T-helper 2 cell treated with Interferon-gamma antibody and Interleukin-4, amounts not matched to agents 5 μg/mL and 100 μg/mL, for 36 hours (primary cell): ENCODE results near the gene SRGAP1.
"Not testable (repeated sequence)": the region's sequence is repeated elsewhere in the genome, so short reads cannot be mapped to it uniquely, and the experiment has no call there.

Source experiments
- DNase-seq: peaks from one replicate; pipeline ENCODE4 v3.0.0; 2021; ENCODE audit warnings: low spot score
- H3K27ac Mint-ChIP-seq: one replicate; pipeline ENCODE4 v1.8.0; 2021; ENCODE audit warnings: mild to moderate bottlenecking, mixed read lengths
- H3K27me3 Mint-ChIP-seq: one replicate; pipeline ENCODE4 v1.8.0; 2021; ENCODE audit warnings: low read depth, mixed read lengths
- H3K36me3 Mint-ChIP-seq: one replicate; pipeline ENCODE4 v1.8.0; 2021; ENCODE audit warnings: low read depth, mixed read lengths
- H3K4me1 Mint-ChIP-seq: one replicate; pipeline ENCODE4 v1.8.0; 2021; ENCODE audit warnings: low read depth, mixed read lengths
- H3K4me3 Mint-ChIP-seq: one replicate; pipeline ENCODE4 v1.8.0; 2022; ENCODE audit warnings: mild to moderate bottlenecking, moderate library complexity, mixed read lengths
- H3K9me3 Mint-ChIP-seq: one replicate; pipeline ENCODE4 v1.8.0; 2021; ENCODE audit warnings: mixed read lengths

Gene SRGAP1

DNA sequence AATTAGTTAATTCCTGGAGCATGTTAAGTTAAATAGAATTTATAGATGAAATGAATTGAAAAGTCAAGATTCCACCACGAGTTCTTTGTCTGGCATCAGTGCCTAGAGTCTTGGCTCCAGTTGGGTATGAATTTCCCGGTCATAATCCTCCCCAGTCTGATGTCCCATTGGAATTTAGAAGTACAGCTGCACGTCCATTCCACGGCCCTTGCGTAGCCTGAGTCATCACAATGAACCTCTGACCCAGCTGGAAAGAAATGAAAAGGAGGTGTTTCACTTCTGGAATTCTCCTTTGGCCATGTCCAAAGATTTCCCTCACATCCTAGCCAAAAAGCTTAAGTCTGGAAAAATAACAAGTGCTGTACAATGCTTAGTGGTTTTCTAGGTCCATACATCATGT is 254.9 kb downstream of the SRGAP1 start:
- Mint-ChIP-seq H3K9me3 (no peaks in the 10 kb centered on the region), H3K36me3 (no peaks in the 10 kb centered on the region), H3K27ac (no peak overlapping the region)

DNA sequence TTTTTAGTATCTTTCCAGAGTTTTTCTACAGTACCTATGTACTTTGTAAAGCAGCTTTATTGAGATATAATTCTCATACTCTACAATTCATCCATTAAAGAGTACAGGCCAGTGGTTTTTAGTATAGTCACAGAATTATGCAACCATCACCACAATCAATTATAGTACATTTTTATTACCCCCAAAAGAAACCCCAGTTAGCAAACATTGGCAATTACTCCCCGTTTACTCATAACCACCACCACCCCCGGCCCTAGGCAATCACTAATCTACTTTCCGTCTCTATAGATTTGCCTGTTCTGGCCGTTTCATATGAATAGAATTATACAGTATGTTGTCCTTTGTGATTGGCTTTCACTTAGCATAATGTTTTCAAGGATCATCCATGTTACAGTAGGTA is 257.8 kb downstream of the SRGAP1 start:
- no peak for DNase-seq
- H3K4me3 Mint-ChIP-seq: no peak overlapping the region
- H3K27me3 Mint-ChIP-seq: peaks cover 2% of the 10 kb centered on the region
- no peaks in the 10 kb centered on the region for H3K9me3 Mint-ChIP-seq
- no peaks in the 10 kb centered on the region for H3K4me1 Mint-ChIP-seq
- no peaks in the 10 kb centered on the region for H3K36me3 Mint-ChIP-seq
- no peak overlapping the region for H3K27ac Mint-ChIP-seq

More for the DNA sequence above, 254.9 kb downstream of the SRGAP1 start:
- DNase-seq: no peak
- H3K27me3 Mint-ChIP-seq: no peaks in the 10 kb centered on the region
- H3K4me3 Mint-ChIP-seq: no peak overlapping the region
- H3K4me1 Mint-ChIP-seq: no peaks in the 10 kb centered on the region

- Mint-ChIP-seq H3K27me3 (peaks cover 5% of the 10 kb centered on the region), H3K36me3 (no peaks in the 10 kb centered on the region), H3K9me3 (no peaks in the 10 kb centered on the region), H3K4me3 (no peak overlapping the region), H3K4me1 (no peaks in the 10 kb centered on the region), H3K27ac (no peak overlapping the region)
- no peak for DNase-seq
Measured at GRCh38 chr12:64103825-64104740, 259.6 kb downstream of the SRGAP1 start.

DNA sequence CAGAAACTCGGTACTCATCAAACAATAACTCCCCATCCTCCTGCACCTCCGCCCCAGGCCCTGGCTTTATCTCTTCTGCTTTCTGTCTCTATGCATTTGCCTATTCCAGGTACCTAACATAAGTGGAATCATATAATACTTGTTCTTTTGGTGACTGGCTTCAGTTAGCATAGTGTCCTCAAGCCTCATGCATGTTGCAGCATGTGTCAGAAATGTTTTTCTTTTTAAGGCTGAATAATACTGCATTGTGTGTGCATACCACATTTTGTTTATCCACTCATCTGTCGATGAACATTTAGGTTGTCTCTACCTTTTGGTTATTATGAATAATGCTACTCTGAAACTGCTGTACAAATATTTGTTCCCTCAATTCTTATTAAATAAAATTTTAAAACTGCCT is 260.5 kb downstream of the SRGAP1 start:
- Mint-ChIP-seq H3K36me3 (no peaks in the 10 kb centered on the region), H3K4me1 (no peaks in the 10 kb centered on the region), H3K9me3 (no peaks in the 10 kb centered on the region), H3K27ac (no peak overlapping the region), H3K4me3 (no peak overlapping the region), H3K27me3 (peaks cover 5% of the 10 kb centered on the region)
- DNase-seq: no peak

DNA sequence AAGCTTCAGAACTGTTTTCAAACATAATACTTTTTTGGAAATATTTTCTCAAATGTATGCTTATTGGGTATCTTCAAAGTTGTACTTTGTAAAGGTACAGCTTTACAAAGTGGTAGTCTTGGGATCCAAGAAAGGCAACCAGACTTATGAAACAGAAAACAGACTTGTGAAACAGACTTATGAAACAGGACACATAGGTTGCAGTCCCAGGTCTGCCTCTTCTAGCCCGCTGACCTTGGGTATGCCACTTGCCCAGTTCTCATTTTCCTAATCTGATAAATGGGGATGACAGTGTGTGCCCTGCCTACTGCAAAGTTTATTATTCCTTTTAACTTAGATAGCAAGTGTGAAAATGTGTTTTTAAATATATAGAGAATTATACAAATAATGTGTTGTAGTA is 263.3 kb downstream of the SRGAP1 start:
- DNase-seq: no peak
- Mint-ChIP-seq H3K36me3 (no peaks in the 10 kb centered on the region), H3K4me3 (no peak overlapping the region), H3K9me3 (no peaks in the 10 kb centered on the region), H3K4me1 (no peaks in the 10 kb centered on the region), H3K27ac (no peak overlapping the region), H3K27me3 (peaks cover 5% of the 10 kb centered on the region)

DNA sequence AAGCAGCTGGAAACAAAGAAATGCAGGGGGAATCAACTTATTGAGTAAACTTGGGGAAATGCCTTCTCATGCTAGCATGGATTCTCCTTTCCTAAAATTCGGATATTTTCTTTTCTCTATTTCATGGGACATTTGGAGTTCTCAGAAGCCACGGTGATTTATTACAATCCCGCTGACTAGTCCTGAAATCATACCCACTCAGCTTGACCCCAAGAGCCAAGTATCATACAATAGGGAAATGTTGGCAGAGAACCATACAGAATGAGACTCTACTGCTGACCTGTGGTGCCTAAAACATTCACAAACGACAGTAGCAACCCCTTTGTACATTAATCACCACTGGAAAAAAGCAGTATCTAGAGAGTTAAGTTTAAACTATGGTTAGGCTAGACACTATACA is 265.2 kb downstream of the SRGAP1 start:
- no peak overlapping the region for H3K27ac Mint-ChIP-seq
- H3K36me3 Mint-ChIP-seq: no peaks in the 10 kb centered on the region
- no peak for DNase-seq
- H3K4me3 Mint-ChIP-seq: no peak overlapping the region
- H3K4me1 Mint-ChIP-seq: no peaks in the 10 kb centered on the region
- H3K9me3 Mint-ChIP-seq: no peaks in the 10 kb centered on the region
- H3K27me3 Mint-ChIP-seq: peaks cover 5% of the 10 kb centered on the region

DNA sequence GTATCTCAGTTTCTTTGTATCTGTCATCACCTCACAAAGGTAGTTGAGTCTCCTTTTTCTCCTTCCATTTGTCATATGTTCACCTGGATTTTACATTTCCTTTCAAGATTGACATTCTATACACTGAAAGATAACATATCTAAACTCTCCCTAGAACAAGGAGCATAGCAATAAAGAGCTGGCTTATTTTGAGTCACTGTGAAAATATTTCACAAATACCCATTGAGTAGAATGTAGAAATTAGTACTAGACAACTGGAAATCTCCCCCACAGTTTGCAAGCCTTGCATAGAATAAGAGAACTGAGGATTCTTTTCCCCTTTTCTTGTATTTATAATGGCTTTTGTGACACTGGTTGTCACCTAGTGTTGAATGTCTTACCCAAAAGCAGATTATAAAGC is 266.4 kb downstream of the SRGAP1 start:
- H3K36me3 Mint-ChIP-seq: no peaks in the 10 kb centered on the region
- H3K9me3 Mint-ChIP-seq: no peaks in the 10 kb centered on the region

DNA sequence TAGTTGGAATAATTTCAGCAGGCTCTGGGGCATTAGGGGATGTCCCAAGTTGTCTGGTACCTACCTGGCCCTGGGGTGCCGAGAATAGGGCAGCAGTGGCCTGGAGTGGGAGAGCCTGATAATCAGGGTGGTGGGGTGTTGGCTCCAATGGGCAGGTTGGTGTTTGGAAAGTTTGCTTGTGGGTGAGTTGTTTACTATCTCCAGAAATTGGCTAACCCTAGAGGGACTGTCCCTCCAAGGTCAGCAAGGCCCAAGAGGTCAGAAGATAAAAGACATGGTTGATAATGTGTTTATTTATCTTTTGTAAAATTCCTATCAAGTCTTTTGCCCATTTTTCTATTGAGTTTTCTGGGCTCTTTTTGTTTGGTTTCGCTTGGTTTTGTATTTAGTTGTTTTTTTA is 272.5 kb downstream of the SRGAP1 start:
- peaks cover 4% of the 10 kb centered on the region for H3K27me3 Mint-ChIP-seq

More for the DNA sequence above, 266.4 kb downstream of the SRGAP1 start:
- DNase-seq: no peak
- Mint-ChIP-seq H3K27me3 (peaks cover 3% of the 10 kb centered on the region), H3K4me3 (no peak overlapping the region), H3K27ac (no peak overlapping the region), H3K4me1 (no peaks in the 10 kb centered on the region)

GRCh38 chr12:64120568-64120967 is 276.1 kb downstream of the SRGAP1 start:
- no peak overlapping the region for H3K27ac Mint-ChIP-seq
- H3K9me3 Mint-ChIP-seq: no peaks in the 10 kb centered on the region
- H3K4me3 Mint-ChIP-seq: no peak overlapping the region
- H3K4me1 Mint-ChIP-seq: no peaks in the 10 kb centered on the region
- no peak for DNase-seq
- peaks cover 4% of the 10 kb centered on the region for H3K27me3 Mint-ChIP-seq
- H3K36me3 Mint-ChIP-seq: no peaks in the 10 kb centered on the region

More for the DNA sequence above, 272.5 kb downstream of the SRGAP1 start:
- Mint-ChIP-seq H3K4me1 (no peaks in the 10 kb centered on the region), H3K27ac (no peak overlapping the region), H3K36me3 (no peaks in the 10 kb centered on the region), H3K4me3 (no peak overlapping the region), H3K9me3 (no peaks in the 10 kb centered on the region)
- no peak for DNase-seq

GRCh38 chr12:64121086-64121485 is 276.6 kb downstream of the SRGAP1 start:
- H3K36me3 Mint-ChIP-seq, H3K9me3 Mint-ChIP-seq, H3K4me3 Mint-ChIP-seq, H3K27ac Mint-ChIP-seq, H3K4me1 Mint-ChIP-seq, H3K27me3 Mint-ChIP-seq, DNase-seq: not testable (repeated sequence)

GRCh38 chr12:64122154-64122553 is 277.7 kb downstream of the SRGAP1 start:
- Mint-ChIP-seq H3K27me3 (peaks cover 4% of the 10 kb centered on the region), H3K4me1 (no peaks in the 10 kb centered on the region), H3K36me3 (no peaks in the 10 kb centered on the region), H3K27ac (no peak overlapping the region), H3K4me3 (no peak overlapping the region), H3K9me3 (no peaks in the 10 kb centered on the region)
- no peak for DNase-seq

DNA sequence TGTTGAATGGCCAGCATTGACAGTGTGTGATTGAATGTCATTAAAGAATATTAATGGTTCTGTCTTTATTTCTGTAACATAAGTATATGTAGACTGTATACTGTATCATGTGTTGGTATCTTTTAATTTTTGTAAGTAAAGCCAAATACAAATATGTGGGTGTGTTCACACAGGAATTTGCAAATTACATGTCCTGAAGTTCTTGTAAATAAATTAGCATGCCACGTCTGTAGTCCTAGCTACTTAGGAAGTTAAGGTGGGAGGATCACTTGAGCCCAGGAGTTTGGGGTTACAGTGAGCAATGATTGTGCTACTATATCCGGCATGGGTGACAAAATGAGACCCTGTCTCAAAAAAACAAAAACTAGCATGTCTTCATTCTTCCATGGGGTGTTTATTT is 278.5 kb downstream of the SRGAP1 start:
- no peak for DNase-seq
- H3K36me3 Mint-ChIP-seq: no peaks in the 10 kb centered on the region

DNA sequence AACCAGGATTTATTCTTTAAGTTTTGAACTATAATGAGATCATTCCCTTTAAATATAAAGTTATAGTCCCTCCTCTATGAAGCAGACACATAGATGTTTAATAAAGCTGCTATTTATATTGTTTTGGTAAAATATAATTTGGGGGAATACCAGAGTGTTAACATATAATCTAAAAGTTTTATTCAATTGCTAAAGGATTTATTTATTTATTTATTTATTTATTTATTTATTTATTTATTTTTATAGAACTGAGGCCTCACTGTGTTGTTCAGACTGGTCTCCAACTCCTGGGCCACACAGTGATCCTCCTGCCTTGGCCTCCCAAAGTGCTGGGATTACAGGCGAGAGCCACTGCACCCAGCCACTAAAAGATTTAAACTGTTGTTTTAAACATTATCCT is 278.9 kb downstream of the SRGAP1 start:
- Mint-ChIP-seq H3K27me3 (peaks cover 4% of the 10 kb centered on the region), H3K36me3 (no peaks in the 10 kb centered on the region), H3K4me3 (no peak overlapping the region), H3K27ac (no peak overlapping the region), H3K9me3 (no peaks in the 10 kb centered on the region), H3K4me1 (no peaks in the 10 kb centered on the region)
- DNase-seq: no peak

More for the DNA sequence above, 278.5 kb downstream of the SRGAP1 start:
- Mint-ChIP-seq H3K27me3 (peaks cover 4% of the 10 kb centered on the region), H3K27ac (no peak overlapping the region), H3K4me1 (no peaks in the 10 kb centered on the region), H3K9me3 (no peaks in the 10 kb centered on the region), H3K4me3 (no peak overlapping the region)

DNA sequence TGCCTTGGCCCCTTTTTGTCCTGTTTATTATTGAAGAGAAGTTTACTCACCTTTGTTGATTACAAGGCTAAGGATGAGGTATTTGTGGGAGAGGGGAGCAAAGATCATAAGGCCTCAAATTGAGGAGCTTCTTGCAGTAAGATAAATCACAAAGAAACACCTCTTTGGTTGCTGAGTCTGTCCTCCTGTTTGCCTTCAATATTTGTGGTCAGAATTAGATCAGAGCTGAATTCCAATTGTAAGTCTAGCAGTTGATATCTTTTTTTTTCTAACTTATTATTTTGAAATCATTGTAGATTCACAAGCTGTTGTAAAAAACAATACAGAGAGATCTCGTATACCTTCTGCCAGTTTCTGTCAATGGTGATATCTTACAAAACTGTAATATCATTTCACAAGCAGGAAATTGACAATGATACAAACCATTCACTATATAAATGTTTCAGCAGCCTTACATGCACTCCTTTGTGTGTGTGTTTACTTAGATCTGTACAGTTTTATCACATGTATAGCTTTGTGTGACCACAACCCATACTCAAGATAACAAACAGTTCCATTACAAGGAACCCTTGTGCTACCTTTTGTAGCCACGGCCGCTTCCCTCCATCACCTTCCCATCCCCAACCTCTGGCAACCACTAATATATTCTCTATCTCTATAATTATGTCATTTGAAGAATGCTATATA is 280.2 kb downstream of the SRGAP1 start:
- DNase-seq: no peak
- Mint-ChIP-seq H3K4me1 (no peaks in the 10 kb centered on the region), H3K4me3 (no peak overlapping the region), H3K27me3 (peaks cover 4% of the 10 kb centered on the region), H3K27ac (no peak overlapping the region), H3K36me3 (no peaks in the 10 kb centered on the region), H3K9me3 (no peaks in the 10 kb centered on the region)
